ENCODE data around the gene CCL26. TPM values are rescaled to one million over a fixed set of nuclear protein-coding genes. Genes with fewer than 3 reads are reported as not detected.

CCL26 gene
- total RNA-seq (2022; extraction: Qiagen RNA extraction): 8.2 to 11.2 TPM (median 8.8 TPM) in 5 replicates

GRCh38 chr7:75772081-75773077 is at the start of gene CCL26:
CCL26 (minus strand) TSS chr7:75772211; CDS start chr7:75772176, 35 bp downstream.

GRCh38 chr7:75813781-75814236 is 41.8 kb upstream of the CCL26 start, which contains the start of gene CCL24:
CCL24 (minus strand) TSS chr7:75813806; CDS start chr7:75813715, 91 bp downstream.

GRCh38 chr7:75738604-75738974 is 33.4 kb downstream of the CCL26 start, which contains the start of gene HIP1:
HIP1 (minus strand) TSS chr7:75738941; CDS start chr7:75738920, 21 bp downstream.

Other genes starting within 250 kb of the CCL26 start
- gene HIP1, start 33.3 kb downstream of the CCL26 start, total RNA-seq (2022; extraction: Qiagen RNA extraction): 14.0 to 20.4 TPM (median 19.3 TPM) in 5 replicates
- not detected in 5 replicates for gene CCL24, start 41.6 kb upstream of the CCL26 start, total RNA-seq (2022; extraction: Qiagen RNA extraction)
- 78.9 to 102 TPM (median 96.8 TPM) in 5 replicates for gene RHBDD2, start 106.8 kb upstream of the CCL26 start, total RNA-seq (2022; extraction: Qiagen RNA extraction)
- gene POR, start 142.9 kb upstream of the CCL26 start, total RNA-seq (2022; extraction: Qiagen RNA extraction): 134 to 172 TPM (median 166 TPM) in 5 replicates
- 34.7 to 47.1 TPM (median 42.5 TPM) in 5 replicates for gene TMEM120A, start 222.4 kb upstream of the CCL26 start, total RNA-seq (2022; extraction: Qiagen RNA extraction)

Data from A549 treated with CORT108297 at 1 μM for 4 hours (cell line).